HG03354 (cell line): ENCODE measurements around the gene MCM10.

Experiments used
- ATAC-seq: cut with Tn5 transposase; IDR thresholded peaks from one replicate; pipeline ENCODE4 v1.9.1; 2021; ENCODE audit warnings: mild to moderate bottlenecking; ENCODE audit not compliant: unreplicated experiment, poor library complexity, severe bottlenecking

The MCM10 gene

DNA sequence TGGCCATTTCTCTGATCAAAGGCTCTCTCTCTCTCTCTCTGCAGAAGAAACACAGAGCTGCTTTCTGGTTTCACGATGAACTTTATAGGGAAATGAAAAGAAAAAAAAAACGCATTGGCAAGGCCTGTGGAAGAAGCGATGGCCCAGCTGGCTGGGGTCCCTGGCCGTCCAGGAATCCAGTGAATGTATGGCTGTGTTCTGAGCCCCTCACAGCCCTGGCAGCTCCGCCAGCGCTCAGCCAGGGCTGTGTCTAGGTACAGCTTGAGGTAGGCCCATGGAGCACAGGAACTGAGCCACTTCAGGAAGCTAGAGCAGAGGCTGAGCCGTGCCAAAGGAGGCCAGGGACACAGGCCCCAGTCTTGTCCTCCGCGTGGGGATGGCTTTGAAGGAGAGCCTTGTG, 85.9 kb downstream of the MCM10 start:
- no peak for ATAC-seq

DNA sequence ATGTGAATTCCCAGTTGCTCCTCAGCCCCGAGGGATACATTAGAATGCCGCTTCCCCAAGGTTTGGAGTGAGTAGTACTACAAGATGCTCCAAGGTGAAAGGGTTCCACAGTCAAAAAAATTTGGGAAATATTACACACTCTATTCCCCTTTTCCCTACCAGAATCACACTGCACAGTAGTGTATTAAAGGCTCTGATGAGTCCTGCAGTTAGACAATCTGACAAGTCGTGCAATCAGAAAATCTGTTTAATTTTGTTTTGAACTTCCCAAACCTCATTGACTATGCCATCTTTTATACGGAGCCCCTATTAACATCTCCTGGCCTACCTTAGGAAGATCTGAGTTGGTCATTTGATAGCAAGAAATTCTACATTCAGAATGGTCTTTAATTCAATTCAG, 86.4 kb downstream of the MCM10 start:
- no peak for ATAC-seq

DNA sequence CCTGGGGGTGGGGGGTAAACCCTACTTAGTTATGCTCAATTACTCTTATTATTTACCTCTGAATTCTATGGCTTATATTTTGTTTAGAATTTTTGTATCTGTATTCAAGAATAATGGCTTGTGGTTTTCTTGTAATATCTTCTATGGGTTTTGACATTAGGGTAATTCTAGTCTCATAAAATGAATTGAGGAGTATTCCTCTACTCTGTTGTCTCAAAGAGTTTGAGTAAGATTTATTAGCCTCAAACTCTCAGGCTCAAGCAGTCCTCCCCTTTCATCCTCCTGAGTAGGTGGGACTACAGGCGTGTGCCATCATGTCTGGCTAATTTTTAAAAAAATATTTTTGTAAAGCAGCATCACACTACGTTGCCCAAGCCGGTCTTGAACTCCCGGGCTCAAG, 92.4 kb downstream of the MCM10 start:
- ATAC-seq, result no peak

DNA sequence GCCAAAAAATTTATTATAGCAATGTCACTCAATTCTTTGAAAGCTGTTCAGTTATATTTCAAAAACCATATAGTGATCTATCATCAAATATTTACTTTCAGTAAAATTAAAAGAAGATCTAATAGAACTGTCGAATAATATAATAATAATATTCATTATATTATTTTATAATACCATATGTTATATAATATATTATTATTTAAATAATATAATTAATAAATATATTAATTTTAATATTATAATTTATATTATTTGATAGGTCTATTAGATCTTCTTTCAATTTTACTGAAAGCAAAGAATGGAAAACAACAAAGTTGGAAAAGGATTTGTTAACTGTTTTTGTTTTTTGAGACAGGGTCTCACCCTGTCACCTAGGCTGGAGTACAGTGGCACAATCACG, 95.3 kb downstream of the MCM10 start:
- no peak for ATAC-seq

GRCh38 chr10:13257621-13258140, 96.3 kb downstream of the MCM10 start:
- no peak for ATAC-seq
